Endothelial cell of umbilical vein (primary cell): ENCODE results near the gene RAB35.

Source experiments
- JUN ChIP-seq: IDR thresholded peaks from 2 replicates; pipeline ENCODE4 v1.6.1; 2011; ENCODE audit warnings: borderline replicate concordance, low read depth; ENCODE audit not compliant: insufficient read length, insufficient read depth
- POLR2A ChIP-seq: IDR thresholded peaks from 2 replicates; pipeline ENCODE4 v1.6.1; 2012; ENCODE audit warnings: low read depth, mild to moderate bottlenecking, control low read depth, low read length
- POLR2AphosphoS5 ChIP-seq: IDR thresholded peaks from 2 replicates; pipeline ENCODE4 v1.6.1; 2012; ENCODE audit warnings: low read depth, mild to moderate bottlenecking, control low read depth, low read length, moderate library complexity; ENCODE audit not compliant: insufficient read depth
- TF ChIP-seq, protein P1 (sequence below), 2 donors: IDR thresholded peaks; 1 replicate in 1 of 2; 2 replicates in 1 of 2; pipeline ENCODE4 v1.5.1; 2011; ENCODE audit warnings: low read length in 2 of 2, mild to moderate bottlenecking in 2 of 2, moderate library complexity in 2 of 2, control low read depth in 1 of 2, inconsistent platforms in 1 of 2, low read depth in 1 of 2; ENCODE audit not compliant: insufficient read depth in 1 of 2; ENCODE audit errors: extremely low read depth in 1 of 2
- TF ChIP-seq, protein P2 (sequence below): IDR thresholded peaks from 2 replicates; pipeline ENCODE4 v1.6.1; 2011; ENCODE audit not compliant: insufficient read depth, insufficient read length

DNA sequence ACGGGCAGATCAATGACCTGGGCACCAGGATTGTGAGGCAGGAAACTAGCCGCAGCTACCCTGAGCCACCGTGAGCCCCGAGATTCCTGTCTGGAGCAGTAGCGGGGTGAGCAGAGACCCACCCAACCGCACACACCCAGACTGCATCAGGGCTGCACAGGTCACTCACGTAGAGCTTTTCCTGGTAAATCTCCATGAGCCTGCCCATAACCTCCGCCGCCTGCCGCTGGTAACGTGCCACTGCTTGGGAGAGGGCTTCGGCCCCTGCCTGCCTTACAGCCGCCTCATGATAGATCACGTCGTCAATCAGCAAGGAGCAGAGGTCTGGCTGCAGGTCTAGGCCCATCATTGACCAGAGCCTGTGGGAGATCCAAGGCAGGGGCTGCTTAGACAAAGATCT is 38.5 kb upstream of the RAB35 start:
- TF ChIP-seq, protein P1, sequence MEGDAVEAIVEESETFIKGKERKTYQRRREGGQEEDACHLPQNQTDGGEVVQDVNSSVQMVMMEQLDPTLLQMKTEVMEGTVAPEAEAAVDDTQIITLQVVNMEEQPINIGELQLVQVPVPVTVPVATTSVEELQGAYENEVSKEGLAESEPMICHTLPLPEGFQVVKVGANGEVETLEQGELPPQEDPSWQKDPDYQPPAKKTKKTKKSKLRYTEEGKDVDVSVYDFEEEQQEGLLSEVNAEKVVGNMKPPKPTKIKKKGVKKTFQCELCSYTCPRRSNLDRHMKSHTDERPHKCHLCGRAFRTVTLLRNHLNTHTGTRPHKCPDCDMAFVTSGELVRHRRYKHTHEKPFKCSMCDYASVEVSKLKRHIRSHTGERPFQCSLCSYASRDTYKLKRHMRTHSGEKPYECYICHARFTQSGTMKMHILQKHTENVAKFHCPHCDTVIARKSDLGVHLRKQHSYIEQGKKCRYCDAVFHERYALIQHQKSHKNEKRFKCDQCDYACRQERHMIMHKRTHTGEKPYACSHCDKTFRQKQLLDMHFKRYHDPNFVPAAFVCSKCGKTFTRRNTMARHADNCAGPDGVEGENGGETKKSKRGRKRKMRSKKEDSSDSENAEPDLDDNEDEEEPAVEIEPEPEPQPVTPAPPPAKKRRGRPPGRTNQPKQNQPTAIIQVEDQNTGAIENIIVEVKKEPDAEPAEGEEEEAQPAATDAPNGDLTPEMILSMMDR (IDR thresholded peaks at IDR 0.05; ENCODE audit: extremely low read depth in 1 of 2, insufficient read depth in 1 of 2, low read depth in 1 of 2, low read length in 2 of 2) = no peak
- TF ChIP-seq, protein P2, sequence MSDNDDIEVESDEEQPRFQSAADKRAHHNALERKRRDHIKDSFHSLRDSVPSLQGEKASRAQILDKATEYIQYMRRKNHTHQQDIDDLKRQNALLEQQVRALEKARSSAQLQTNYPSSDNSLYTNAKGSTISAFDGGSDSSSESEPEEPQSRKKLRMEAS = no peak
- no peak for TF ChIP-seq POLR2A
- no peak for TF ChIP-seq JUN
- no peak for TF ChIP-seq POLR2AphosphoS5
